Bronchial epithelial cell (primary cell): Measurements from ENCODE around the gene CHD6. TPM values are rescaled to one million over a fixed set of nuclear protein-coding genes. Genes with fewer than 3 reads are reported as not detected.

ENCODE experiments used
- DNase-seq: peaks from one replicate; pipeline ENCODE4 v3.0.0-alpha.2; 2010; ENCODE audit warnings: low read depth
- FAIRE-seq: peaks from 2 replicates; lab custom pipeline; 2011; peaks lifted over from hg19 to GRCh38; lab: Jason Lieb, UNC
- H3K27me3 ChIP-seq: 2 replicates; pipeline ENCODE4 v1.5.1; 2011; ENCODE audit warnings: low read length; ENCODE audit not compliant: control insufficient read depth, insufficient read depth
- H3K36me3 ChIP-seq: 2 replicates; pipeline ENCODE4 v1.5.1; 2011; ENCODE audit warnings: low read length; ENCODE audit not compliant: control insufficient read depth, insufficient read depth
- H3K4me3 ChIP-seq: 2 replicates; pipeline ENCODE4 v1.5.1; 2011; ENCODE audit warnings: mild to moderate bottlenecking, low read depth, low read length, control low read depth
- total RNA-seq: library from RNA; depleted of rRNA; stranded (reverse); fragments of >200 nt; gene quantifications from 2 replicates; pipeline ENCODE4 v1.2.1, GENCODE V29; 2014
- TF ChIP-seq, protein P1 (sequence below): IDR thresholded peaks from 2 replicates; pipeline ENCODE4 v1.5.1; 2011; ENCODE audit warnings: mild to moderate bottlenecking, moderate library complexity, low read length, control low read depth, inconsistent platforms; ENCODE audit not compliant: insufficient read depth, severe bottlenecking

CHD6 gene
- total RNA-seq, 1 donor from 2014 or later = 10.8 TPM

DNA sequence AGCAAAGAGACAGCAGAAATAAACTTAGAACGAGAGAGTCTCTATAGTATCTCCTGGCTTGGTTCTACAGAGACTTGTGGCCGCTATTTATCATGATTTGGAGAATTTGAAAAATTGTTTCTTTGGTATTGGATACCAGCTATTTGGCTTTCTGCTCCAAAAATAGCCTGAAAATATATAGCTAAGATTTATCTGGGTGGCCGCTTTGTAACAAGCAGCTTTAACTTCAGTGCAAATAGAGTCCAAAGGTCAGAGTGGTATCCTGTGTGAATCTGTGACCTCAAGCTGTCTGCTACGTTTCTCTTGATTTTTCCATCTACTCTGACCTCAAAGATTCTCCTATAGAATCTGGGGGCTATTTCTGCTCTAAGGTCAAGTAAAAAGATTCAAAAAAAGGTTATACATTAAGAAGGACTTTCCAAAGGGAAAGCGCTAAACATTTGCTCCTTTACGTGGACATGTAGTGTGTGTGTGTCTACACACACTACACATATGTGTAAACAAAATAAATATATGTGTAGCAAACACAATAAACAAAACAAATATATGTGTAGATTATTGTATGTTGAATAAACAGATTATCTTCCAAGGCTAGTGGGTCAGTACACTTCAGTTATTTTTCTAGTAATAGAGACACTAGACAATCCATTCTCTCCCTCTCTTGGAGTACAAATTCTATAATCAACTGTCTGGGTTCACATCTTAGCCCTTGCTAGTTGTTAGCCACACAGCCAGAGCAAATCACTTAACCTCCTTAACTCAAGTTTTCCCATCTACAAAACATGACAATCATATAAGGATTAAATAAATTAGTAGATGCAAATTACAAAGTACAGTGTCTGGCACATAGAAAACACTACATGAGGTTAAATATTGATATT, 40.8 kb downstream of the CHD6 start:
- no peak overlapping the region for H3K4me3 ChIP-seq
- FAIRE-seq = no peak
- TF ChIP-seq, protein P1, sequence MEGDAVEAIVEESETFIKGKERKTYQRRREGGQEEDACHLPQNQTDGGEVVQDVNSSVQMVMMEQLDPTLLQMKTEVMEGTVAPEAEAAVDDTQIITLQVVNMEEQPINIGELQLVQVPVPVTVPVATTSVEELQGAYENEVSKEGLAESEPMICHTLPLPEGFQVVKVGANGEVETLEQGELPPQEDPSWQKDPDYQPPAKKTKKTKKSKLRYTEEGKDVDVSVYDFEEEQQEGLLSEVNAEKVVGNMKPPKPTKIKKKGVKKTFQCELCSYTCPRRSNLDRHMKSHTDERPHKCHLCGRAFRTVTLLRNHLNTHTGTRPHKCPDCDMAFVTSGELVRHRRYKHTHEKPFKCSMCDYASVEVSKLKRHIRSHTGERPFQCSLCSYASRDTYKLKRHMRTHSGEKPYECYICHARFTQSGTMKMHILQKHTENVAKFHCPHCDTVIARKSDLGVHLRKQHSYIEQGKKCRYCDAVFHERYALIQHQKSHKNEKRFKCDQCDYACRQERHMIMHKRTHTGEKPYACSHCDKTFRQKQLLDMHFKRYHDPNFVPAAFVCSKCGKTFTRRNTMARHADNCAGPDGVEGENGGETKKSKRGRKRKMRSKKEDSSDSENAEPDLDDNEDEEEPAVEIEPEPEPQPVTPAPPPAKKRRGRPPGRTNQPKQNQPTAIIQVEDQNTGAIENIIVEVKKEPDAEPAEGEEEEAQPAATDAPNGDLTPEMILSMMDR = no peak

GRCh38 chr20:41575412-41575811, 42.8 kb downstream of the CHD6 start:
- FAIRE-seq = no peak

More for the DNA sequence above, 40.8 kb downstream of the CHD6 start:
- Histone ChIP-seq H3K36me3 (no peaks in the 10 kb centered on the region), H3K27me3 (no peaks in the 10 kb centered on the region)
- DNase-seq = no peak

GRCh38 chr20:41574802-41575389, 43.3 kb downstream of the CHD6 start:
- Histone ChIP-seq H3K36me3 (no peaks in the 10 kb centered on the region), H3K4me3 (no peak overlapping the region), H3K27me3 (no peaks in the 10 kb centered on the region)
- DNase-seq (no peak), FAIRE-seq (no peak)
- TF ChIP-seq, protein P1 = no peak

More at GRCh38 chr20:41575412-41575811, 42.8 kb downstream of the CHD6 start:
- Histone ChIP-seq H3K27me3 (no peaks in the 10 kb centered on the region), H3K36me3 (no peaks in the 10 kb centered on the region), H3K4me3 (no peak overlapping the region)
- TF ChIP-seq, protein P1 = no peak
- no peak for DNase-seq

DNA sequence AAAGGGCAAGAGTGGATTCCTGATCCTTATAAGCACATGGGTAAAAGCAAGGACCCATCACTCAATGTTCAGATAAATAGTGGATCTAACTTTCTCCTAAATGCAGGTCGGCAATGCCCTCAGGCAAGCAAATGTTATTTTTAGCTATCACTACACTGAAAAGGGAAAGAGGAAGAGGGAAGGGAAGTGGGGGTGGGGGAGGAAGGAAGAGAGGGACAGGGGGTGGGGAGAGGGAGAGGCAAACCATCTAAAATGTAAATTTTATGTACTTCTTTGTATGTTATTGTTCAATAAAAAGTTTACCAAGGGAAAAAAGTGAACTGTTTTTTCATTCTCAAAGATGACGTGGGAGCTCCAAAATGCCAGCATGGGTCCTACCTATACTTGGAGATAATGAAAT, 44.2 kb downstream of the CHD6 start:
- Histone ChIP-seq H3K4me3 (no peak overlapping the region), H3K27me3 (no peaks in the 10 kb centered on the region), H3K36me3 (no peaks in the 10 kb centered on the region)
- no peak for FAIRE-seq
- DNase-seq = no peak
- TF ChIP-seq, protein P1 = no peak

DNA sequence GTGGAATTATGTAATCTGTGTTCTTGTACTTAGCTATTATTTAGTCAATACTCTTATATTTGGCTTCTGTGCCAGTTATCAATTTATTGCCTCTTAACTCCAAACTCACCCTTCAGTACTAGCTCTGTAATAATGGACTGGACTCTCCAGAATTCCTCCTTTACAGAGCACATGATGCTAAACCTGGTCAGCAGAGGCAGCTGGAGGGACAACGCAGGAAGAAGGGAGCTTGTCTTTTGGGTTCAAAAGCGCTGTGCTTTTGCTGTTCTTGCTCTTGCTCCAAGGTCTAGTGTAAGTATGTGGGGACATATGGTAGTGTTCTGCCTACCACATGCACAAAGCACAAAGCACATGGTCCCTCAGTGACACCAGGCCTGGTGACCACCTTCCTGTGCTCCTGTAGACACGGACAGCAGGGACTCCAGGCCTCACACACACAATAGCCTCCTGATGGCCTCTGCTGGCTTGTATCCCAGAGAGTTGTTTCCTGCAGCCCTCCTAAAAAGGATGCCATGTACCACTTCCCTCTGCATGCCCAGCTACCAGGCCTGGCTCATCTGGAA, 46.1 kb downstream of the CHD6 start:
- no peak for DNase-seq
- Histone ChIP-seq H3K4me3 (no peak overlapping the region), H3K36me3 (no peaks in the 10 kb centered on the region), H3K27me3 (no peaks in the 10 kb centered on the region)
- TF ChIP-seq, protein P1 = no peak
- FAIRE-seq = no peak
